ENCODE measurements around the gene SLCO4A1.

SLCO4A1 gene

GRCh38 chr20:62638679-62639406, 3.5 kb upstream of the SLCO4A1 start:
- DNase-seq, result no peak

- DNase-seq, result no peak
Measured at GRCh38 chr20:62639765-62640164, 2.5 kb upstream of the SLCO4A1 start.

- no peak for DNase-seq
Measured at GRCh38 chr20:62640870-62641269, 1.4 kb upstream of the SLCO4A1 start.

- no peak for DNase-seq
Measured at GRCh38 chr20:62641321-62642050, 817 bp upstream of the SLCO4A1 start.

GRCh38 chr20:62642666-62643520, 590 bp downstream of the SLCO4A1 start:
- peak; percentile 30 for DNase-seq

- no peak for DNase-seq
Measured at GRCh38 chr20:62643521-62644043, 1.3 kb downstream of the SLCO4A1 start.

- no peak for DNase-seq
Measured at GRCh38 chr20:62644044-62644795, 1.9 kb downstream of the SLCO4A1 start.

GRCh38 chr20:62644802-62645496, 2.6 kb downstream of the SLCO4A1 start:
- peak; percentile 16 for DNase-seq

GRCh38 chr20:62645613-62646012, 3.3 kb downstream of the SLCO4A1 start:
- DNase-seq, result no peak

- DNase-seq, result no peak
Measured at GRCh38 chr20:62646851-62647520, 4.7 kb downstream of the SLCO4A1 start.

- no peak for DNase-seq
Measured at GRCh38 chr20:62647521-62648317, 5.4 kb downstream of the SLCO4A1 start.

- no peak for DNase-seq
Measured at GRCh38 chr20:62648318-62648995, 6.2 kb downstream of the SLCO4A1 start.

- no peak for DNase-seq
Measured at GRCh38 chr20:62649140-62649539, 6.8 kb downstream of the SLCO4A1 start.

GRCh38 chr20:62650551-62651284, 8.4 kb downstream of the SLCO4A1 start:
- no peak for DNase-seq

GRCh38 chr20:62651285-62652021, 9.2 kb downstream of the SLCO4A1 start:
- DNase-seq, result peak; percentile 85

GRCh38 chr20:62652041-62652893, 10.0 kb downstream of the SLCO4A1 start:
- peak; percentile 86 for DNase-seq

GRCh38 chr20:62652894-62653305, 10.6 kb downstream of the SLCO4A1 start:
- no peak for DNase-seq

Data from CD4-positive, alpha-beta T cell treated with Interferon gamma for 1 hour (primary cell).